HG02623 (cell line): ENCODE results near the gene ARHGAP22.

ENCODE experiments used
- ATAC-seq: cut with Tn5 transposase; IDR thresholded peaks from one replicate; pipeline ENCODE4 v1.9.1; 2021; ENCODE audit warnings: moderate library complexity; ENCODE audit not compliant: unreplicated experiment

ARHGAP22 gene

DNA sequence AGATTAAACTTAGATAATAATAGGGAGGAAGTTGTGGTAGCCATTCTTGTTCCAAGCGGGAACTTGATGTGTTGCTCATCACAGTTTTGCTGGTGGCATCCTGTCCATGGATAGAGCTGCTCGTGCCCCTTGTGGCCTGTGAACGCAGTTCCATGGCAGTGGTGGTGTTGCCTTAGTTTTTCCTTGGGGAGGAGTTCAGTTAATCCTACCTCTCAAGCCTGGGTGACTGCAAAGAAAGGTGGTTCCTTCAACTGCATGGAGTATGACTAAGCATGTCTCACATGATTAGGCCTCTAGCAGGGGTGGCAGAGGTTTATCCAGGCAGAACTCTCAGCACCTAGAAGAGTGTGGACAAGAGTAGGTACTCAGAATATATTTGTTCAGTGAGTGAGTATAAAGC is 198.7 kb downstream of the ARHGAP22 start:
- ATAC-seq: no peak

DNA sequence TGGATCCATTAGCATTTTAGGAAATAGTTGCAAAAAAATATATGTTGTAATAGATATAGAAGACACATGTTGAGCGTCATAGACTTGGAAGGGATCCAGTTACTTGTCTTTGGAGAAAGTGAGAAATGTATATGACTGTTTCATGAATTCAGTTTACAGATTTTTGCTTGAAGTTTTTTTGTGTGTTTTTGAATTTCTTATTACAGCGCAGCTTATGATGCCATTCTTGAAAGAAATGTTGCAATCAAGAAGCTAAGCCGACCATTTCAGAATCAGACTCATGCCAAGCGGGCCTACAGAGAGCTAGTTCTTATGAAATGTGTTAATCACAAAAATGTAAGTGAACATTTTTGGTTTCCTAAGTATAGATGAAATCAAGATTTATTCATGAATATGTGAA is 200.2 kb downstream of the ARHGAP22 start:
- ATAC-seq: no peak

DNA sequence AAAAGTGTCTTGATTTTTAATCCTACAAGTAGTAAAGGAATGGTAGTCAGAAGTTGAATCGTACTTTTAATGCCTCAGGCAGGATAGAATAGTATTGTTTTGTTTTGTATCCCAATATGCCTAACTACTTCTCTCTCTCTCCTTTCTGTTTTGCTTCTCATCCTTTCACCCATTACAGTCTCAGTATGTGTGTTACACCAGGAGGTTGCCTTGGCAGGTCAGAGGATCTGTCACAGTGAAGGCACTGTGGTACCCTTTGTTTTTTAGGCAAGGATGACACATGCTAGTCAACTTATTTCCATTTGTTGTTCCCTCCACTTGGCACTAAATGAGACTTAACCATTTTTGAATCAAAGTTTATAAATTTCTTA is 204.0 kb downstream of the ARHGAP22 start:
- no peak for ATAC-seq

DNA sequence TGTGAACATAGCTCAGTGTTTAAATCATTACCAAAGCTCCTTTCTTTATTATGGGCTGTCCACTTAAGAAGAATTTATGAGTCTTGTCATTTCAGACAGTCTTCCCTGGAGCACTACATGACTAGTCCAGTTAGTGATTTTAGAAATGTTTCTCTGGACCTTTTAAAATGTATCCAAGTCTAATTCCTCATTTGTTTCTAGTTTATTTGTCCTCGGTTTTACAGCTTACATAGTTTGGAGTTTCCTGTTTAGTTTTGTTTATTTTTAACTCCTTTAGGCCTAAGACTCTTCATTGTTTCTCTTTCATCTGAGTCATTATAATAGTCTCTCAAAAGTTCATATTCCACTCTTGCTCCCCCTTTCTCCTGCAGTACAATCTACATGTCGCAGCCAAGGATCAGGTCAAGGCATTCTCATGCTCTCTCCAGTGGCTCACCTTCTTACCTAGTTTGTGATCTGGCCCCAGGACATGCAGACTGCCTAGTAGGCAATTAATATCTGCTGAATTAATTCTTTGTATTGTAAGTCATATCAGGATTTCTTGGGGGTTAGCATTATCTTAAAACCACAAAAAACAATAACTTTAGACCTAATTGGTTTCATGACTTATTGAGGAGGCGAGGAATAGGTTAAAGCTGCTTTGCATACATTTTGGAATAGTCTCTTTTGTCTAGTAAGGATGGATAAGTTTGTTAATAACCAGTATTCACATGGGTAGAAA is 204.6 kb downstream of the ARHGAP22 start:
- ATAC-seq: no peak

DNA sequence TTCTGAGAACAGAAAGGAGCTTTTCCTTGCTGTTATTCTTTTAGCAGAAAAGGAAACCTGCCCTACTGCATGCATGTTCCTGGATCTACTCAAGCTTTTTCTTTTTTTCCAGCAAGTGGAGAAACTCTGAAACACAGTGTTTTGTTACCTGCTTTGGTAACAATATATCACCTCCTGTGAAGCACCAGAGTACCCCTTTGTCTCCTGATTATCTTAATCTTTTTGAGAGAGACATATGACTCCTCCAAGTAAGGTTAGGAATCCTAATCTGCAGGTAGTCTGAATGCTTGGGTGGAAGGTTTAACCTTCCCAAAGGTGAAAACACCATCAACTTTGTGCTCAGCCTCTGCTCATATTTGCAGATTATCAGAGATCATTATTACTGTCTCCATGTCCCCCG is 205.3 kb downstream of the ARHGAP22 start:
- no peak for ATAC-seq

DNA sequence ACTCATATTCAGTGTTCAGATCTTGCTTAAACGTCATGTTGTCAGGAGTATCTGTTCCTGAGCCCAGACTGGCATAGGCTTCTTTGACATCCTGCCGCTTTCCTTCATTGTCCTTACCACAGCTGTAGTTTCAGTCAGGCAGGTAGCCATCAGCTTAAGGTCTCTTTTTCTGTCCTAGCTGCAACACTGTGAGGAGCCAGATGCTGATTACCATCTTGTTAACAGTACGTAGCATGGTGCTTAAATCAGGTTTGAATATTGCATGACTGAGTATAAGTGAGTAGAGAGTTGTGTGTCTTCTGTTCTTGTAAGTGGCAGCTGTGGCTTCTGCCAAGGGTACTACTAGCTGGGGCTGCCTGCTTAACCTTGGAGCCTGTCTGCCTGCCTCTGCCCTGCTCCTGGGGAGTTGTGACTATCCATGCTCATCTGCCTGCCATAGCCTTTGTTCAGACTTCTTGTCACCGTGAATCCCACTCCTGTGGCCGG is 205.8 kb downstream of the ARHGAP22 start:
- ATAC-seq: no peak

DNA sequence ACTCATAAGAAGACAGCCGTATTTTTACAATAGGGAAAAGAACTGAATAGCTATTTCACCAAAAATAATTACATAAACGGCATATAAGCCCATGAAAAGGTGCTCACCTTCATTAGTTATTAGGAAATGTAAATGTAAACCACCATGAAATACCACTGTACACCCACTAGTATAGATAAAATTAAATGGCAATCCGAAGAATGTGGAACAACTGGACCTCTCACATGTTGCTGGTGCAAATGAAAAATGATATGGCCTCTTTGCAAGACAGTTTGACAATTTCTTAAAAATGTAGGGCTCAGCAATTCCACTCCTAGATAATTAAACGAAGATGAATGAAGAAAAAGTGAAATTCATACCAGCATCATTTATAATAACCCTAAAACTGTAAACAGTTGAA is 206.6 kb downstream of the ARHGAP22 start:
- ATAC-seq: no peak
